Activated CD8-positive, alpha-beta T cell treated with anti-CD3 and anti-CD28 coated beads for 36 hours (primary cell): ENCODE results near the gene ASB5. TPM values are rescaled to one million over a fixed set of nuclear protein-coding genes. Genes with fewer than 3 reads are reported as not detected.

Experiments used
- ATAC-seq: fragments of 200-7000 bp; cut with Tn5 transposase; one replicate; pipeline ENCODE4 v1.10.0; 2021; ENCODE audit warnings: mild to moderate bottlenecking, moderate library complexity
- CTCF ChIA-PET: fragments of 350-600 bp; sonication (Branson Sonifier 250); formaldehyde crosslinking; loops from one replicate; lab custom pipeline; 2021; ENCODE audit warnings: antibody characterized with exemption; lab: Charles Lee
- POLR2A ChIA-PET: fragments of 350-600 bp; sonication (Branson Sonifier 250); formaldehyde crosslinking; loops from one replicate; lab custom pipeline; 2021; ENCODE audit warnings: antibody characterized with exemption; lab: Charles Lee
- DNase-seq: peaks from one replicate; pipeline ENCODE4 v3.0.0-alpha.2; 2020
- H3K27ac Mint-ChIP-seq: one replicate; pipeline ENCODE4 v1.8.0; 2021; ENCODE audit warnings: mild to moderate bottlenecking, mixed read lengths
- H3K27me3 Mint-ChIP-seq: one replicate; pipeline ENCODE4 v1.8.0; 2021; ENCODE audit warnings: mixed read lengths
- H3K36me3 Mint-ChIP-seq: one replicate; pipeline ENCODE4 v1.8.0; 2021; ENCODE audit warnings: low read depth, mixed read lengths
- H3K4me1 Mint-ChIP-seq: one replicate; pipeline ENCODE4 v1.8.0; 2021; ENCODE audit warnings: low read depth, mixed read lengths
- H3K4me3 Mint-ChIP-seq: one replicate; pipeline ENCODE4 v1.8.0; 2021; ENCODE audit warnings: mild to moderate bottlenecking, moderate library complexity, mixed read lengths
- H3K9me3 Mint-ChIP-seq: one replicate; pipeline ENCODE4 v1.8.0; 2021; ENCODE audit warnings: mixed read lengths
- CTCF ChIP-seq: fragments of 200-600 bp; IDR thresholded peaks from one replicate; pipeline ENCODE4 v1.8.0; 2022; ENCODE audit warnings: antibody characterized with exemption, mild to moderate bottlenecking
- intact Hi-C: fragments of 100-400 bp; cut with micrococcal nuclease; formaldehyde crosslinking; loops from one replicate; pipeline ENCODE4 v1.10.0; 2022
- total RNA-seq, 2 experiments: library from RNA; stranded (reverse); gene quantifications; one replicate each; pipeline ENCODE4 v1.2.3, GENCODE V29; 2021

The ASB5 gene
- total RNA-seq, 2 experiments from 2014 or later, result not detected

DNA sequence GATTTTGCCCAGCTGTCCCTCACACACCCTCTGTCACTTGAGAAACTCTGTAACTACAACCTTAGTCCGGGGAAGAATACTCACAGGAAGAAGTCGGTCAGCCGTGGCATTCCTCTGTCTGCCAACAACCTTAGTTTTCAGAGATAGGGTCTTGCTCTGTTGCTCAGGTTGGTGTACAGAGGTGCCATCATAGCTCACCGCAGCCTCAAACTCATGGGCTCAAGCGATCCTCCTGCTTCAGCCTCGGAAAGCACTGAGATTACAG lies 38.6 kb upstream of the ASB5 start:
- POLR2A ChIA-PET, result interaction anchor here (0.6 kb wide), 1 partner anchor 12 kb away, joined by 3 read pairs; no protein-coding TSS in a partner anchor
- CTCF ChIA-PET, result interaction anchor here (1.1 kb wide), 1 partner anchor 15 kb away, joined by 3 read pairs; no protein-coding TSS in a partner anchor
- intact Hi-C loops, result no loop called here

DNA sequence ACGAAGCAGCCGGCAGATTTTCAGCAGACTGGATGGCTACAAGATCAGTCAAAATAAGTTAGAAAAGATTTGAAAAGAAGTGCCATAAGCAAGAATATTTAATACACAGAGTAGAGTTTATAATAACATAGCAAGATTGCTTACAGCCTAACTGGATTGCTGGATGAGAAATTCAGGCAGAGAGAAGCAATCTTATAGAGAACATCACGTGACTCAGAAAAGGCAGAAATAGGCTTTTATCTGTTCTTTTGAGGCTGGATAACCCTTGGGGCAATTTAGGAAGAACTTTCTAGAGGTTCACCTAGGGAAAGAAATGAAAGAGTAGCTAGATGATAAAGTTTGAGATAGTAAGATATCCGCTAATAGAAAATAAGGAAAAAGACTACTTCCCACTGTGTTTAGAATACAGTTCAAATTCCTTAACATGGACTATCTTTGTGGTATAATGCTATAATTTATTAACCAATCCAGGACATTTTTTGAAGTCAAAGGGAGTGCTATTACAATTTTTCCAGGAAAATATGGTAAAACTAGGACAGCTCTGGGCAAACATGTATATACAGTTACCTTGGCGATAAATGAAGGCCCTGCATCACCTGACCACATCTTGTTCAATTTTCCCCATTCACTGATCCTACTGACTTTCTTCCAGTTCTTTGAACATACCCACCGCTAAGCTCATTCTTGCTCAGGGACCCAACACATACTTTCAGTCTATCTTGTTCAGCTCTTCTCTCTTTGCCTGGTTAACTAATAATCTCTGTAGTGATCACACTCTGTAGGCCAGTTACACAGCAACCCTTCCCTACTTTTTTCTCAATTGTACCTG lies 38.0 kb upstream of the ASB5 start:
- intact Hi-C loops, result no loop called here
- CTCF ChIA-PET, result interaction anchor here (1.1 kb wide), 1 partner anchor 14 kb away, joined by 3 read pairs; no protein-coding TSS in a partner anchor

More for the DNA sequence above, 38.6 kb upstream of the ASB5 start:
- no peaks in the 10 kb centered on the region for H3K4me1 Mint-ChIP-seq
- no peaks in the 10 kb centered on the region for H3K9me3 Mint-ChIP-seq
- no peak for DNase-seq
- peaks cover 27% of the 10 kb centered on the region for H3K27me3 Mint-ChIP-seq
- no peak overlapping the region for H3K4me3 Mint-ChIP-seq
- TF ChIP-seq CTCF, result no peak
- no peak overlapping the region for H3K27ac Mint-ChIP-seq
- no peaks in the 10 kb centered on the region for H3K36me3 Mint-ChIP-seq
- ATAC-seq, result no peak

DNA sequence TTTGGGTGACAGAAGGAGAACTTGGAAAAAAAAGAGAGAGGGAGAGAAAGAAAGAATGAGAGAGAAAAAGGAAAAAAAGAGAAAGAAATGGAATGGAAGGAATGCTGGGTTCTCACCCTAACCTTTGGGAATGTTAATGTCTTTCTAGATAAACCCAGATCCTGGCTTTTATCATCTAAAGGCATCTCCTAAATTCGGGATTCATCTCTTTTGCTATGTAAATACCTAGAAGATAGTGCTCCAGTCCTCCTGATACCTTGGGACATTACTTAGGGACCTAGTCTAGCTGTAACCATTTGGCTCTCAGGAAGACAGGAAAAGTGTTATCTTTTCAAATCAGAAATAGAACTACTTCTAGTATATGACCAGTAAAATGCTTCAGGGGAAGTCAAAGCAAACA lies 34.9 kb upstream of the ASB5 start:
- POLR2A ChIA-PET, result no interaction called here
- DNase-seq, result no peak
- Mint-ChIP-seq H3K9me3 (no peaks in the 10 kb centered on the region), H3K27me3 (peaks cover 25% of the 10 kb centered on the region), H3K36me3 (no peaks in the 10 kb centered on the region), H3K4me1 (no peaks in the 10 kb centered on the region), H3K27ac (no peak overlapping the region), H3K4me3 (no peak overlapping the region)
- CTCF ChIA-PET, result no interaction called here
- TF ChIP-seq CTCF, result no peak
- ATAC-seq, result no peak
- intact Hi-C loops, result no loop called here

More for the DNA sequence above, 38.0 kb upstream of the ASB5 start:
- DNase-seq (no peak), ATAC-seq (no peak)
- no peak overlapping the region for H3K4me3 Mint-ChIP-seq
- no peak for TF ChIP-seq CTCF
- no peak overlapping the region for H3K27ac Mint-ChIP-seq
- POLR2A ChIA-PET, result interaction anchor here (0.6 kb wide), 1 partner anchor 12 kb away, joined by 3 read pairs; no protein-coding TSS in a partner anchor
- no peaks in the 10 kb centered on the region for H3K4me1 Mint-ChIP-seq
- H3K9me3 Mint-ChIP-seq, result no peaks in the 10 kb centered on the region
- peaks cover 27% of the 10 kb centered on the region for H3K27me3 Mint-ChIP-seq
- no peaks in the 10 kb centered on the region for H3K36me3 Mint-ChIP-seq

DNA sequence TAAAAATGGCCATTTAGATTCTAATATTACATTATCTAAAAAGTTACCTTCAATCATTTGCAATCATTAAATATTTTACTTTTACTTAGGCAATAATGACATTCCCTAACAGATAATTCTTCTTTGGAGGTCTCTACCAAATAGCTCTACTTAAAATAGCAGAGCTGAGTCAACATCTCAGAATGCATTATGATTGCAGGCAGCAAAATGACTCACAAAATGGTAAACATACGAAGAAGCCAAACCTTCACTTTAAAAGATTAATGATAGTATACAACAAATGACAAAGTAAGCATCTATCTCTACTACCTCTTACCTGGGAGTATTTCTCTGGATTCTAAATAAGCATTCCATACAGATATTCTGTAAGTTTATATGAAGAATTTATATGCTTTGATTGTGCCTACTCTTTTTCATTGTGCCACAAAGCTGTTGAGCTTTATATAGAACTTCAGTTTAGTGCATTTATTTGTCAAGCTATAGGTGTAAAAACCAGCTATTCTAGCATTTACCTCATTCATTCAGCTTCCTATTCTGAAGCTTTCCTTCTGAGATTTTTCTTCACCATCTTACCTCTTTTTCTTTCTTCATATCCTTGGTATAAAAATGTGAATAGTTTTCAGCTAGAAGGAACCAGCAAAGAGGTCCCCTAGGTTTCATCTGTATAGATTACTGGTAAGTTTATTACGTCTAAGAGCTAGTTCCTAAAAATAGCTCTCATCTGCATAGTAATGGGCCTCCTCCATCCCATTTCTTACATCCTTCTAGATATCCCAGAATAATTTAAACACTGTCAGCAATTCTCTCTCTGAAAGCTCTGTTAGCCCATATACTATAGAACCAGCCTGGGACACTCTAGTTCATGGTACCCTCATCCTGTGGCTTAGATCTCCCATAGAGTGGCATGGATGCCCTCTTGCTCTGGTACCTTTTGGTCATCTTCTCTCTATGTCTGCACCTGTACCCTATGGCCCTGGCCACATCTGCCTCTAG lies 33.6 kb upstream of the ASB5 start:
- Mint-ChIP-seq H3K4me3 (no peak overlapping the region), H3K9me3 (no peaks in the 10 kb centered on the region), H3K36me3 (no peaks in the 10 kb centered on the region), H3K27me3 (peaks cover 20% of the 10 kb centered on the region), H3K4me1 (no peaks in the 10 kb centered on the region), H3K27ac (no peak overlapping the region)
- DNase-seq (no peak), ATAC-seq (no peak)
- ChIA-PET POLR2A (no interaction called here), CTCF (no interaction called here)
- intact Hi-C loops, result no loop called here
- no peak for TF ChIP-seq CTCF
